DND-41 (cell line): ENCODE results near the gene KRT7.

ENCODE experiments used
- ATAC-seq: fragments of 200-7000 bp; cut with Tn5 transposase; 3 replicates; pipeline ENCODE4 v1.9.1; 2021; ENCODE audit warnings: low read depth; ENCODE audit not compliant: insufficient read depth
- DNase-seq: peaks from one replicate; pipeline ENCODE4 v3.0.0-alpha.2; 2020
- H2AFZ ChIP-seq: 2 replicates; pipeline ENCODE4 v1.6.0; 2012; ENCODE audit warnings: low read depth, low read length
- H3K27ac ChIP-seq: 2 replicates; pipeline ENCODE4 v1.5.1; 2012; ENCODE audit warnings: low read length, inconsistent platforms
- H3K27me3 ChIP-seq: fragments of 200-600 bp; sonication (generic); 2 replicates; pipeline ENCODE4 v1.6.0; 2012; ENCODE audit warnings: low read length, mild to moderate bottlenecking, inconsistent platforms; ENCODE audit not compliant: insufficient read depth, poor library complexity
- H3K36me3 ChIP-seq: 2 replicates; pipeline ENCODE4 v1.5.1; 2012; ENCODE audit warnings: low read length, inconsistent platforms; ENCODE audit not compliant: insufficient read depth
- H3K4me1 ChIP-seq: 2 replicates; pipeline ENCODE4 v1.5.1; 2012; ENCODE audit warnings: mild to moderate bottlenecking, low read length; ENCODE audit not compliant: insufficient read depth
- H3K4me2 ChIP-seq: 2 replicates; pipeline ENCODE4 v1.6.0; 2012; ENCODE audit warnings: mild to moderate bottlenecking, moderate library complexity, low read length, inconsistent platforms; ENCODE audit not compliant: insufficient read depth
- H3K4me3 ChIP-seq, 2 experiments: fragments of 200-600 bp in 1 of 2; shearing (Covaris generic) in 1 of 2; 2 replicates each; pipeline ENCODE4 v1.5.1; 2012 to 2016; ENCODE audit warnings: inconsistent platforms in 2 of 2, low read length in 2 of 2, mild to moderate bottlenecking in 2 of 2, low read depth in 1 of 2, moderate library complexity in 1 of 2
- H3K79me2 ChIP-seq: 2 replicates; pipeline ENCODE4 v1.6.0; 2012; ENCODE audit warnings: low read length, inconsistent platforms; ENCODE audit not compliant: insufficient read depth
- H3K9ac ChIP-seq: 2 replicates; pipeline ENCODE4 v1.6.0; 2012; ENCODE audit warnings: low read depth, mild to moderate bottlenecking, inconsistent platforms, low read length, moderate library complexity
- H3K9me3 ChIP-seq: 2 replicates; pipeline ENCODE4 v1.5.1; 2012; ENCODE audit warnings: low read length, moderate library complexity, mild to moderate bottlenecking, inconsistent platforms; ENCODE audit not compliant: insufficient read depth, severe bottlenecking
- H4K20me1 ChIP-seq: 2 replicates; pipeline ENCODE4 v1.6.0; 2012; ENCODE audit warnings: low read length; ENCODE audit not compliant: insufficient read depth
- EZH2 ChIP-seq: IDR thresholded peaks from 3 replicates; pipeline ENCODE4 v1.6.1; 2012; ENCODE audit warnings: borderline replicate concordance, low read depth, mild to moderate bottlenecking, moderate library complexity, low read length, inconsistent platforms; ENCODE audit not compliant: severe bottlenecking
- TF ChIP-seq, protein P1 (sequence below): IDR thresholded peaks from 2 replicates; pipeline ENCODE4 v1.5.1; 2012; ENCODE audit warnings: borderline replicate concordance, low read length, moderate library complexity, mild to moderate bottlenecking; ENCODE audit not compliant: poor library complexity, severe bottlenecking; ENCODE audit errors: extremely low read depth

The KRT7 gene

DNA sequence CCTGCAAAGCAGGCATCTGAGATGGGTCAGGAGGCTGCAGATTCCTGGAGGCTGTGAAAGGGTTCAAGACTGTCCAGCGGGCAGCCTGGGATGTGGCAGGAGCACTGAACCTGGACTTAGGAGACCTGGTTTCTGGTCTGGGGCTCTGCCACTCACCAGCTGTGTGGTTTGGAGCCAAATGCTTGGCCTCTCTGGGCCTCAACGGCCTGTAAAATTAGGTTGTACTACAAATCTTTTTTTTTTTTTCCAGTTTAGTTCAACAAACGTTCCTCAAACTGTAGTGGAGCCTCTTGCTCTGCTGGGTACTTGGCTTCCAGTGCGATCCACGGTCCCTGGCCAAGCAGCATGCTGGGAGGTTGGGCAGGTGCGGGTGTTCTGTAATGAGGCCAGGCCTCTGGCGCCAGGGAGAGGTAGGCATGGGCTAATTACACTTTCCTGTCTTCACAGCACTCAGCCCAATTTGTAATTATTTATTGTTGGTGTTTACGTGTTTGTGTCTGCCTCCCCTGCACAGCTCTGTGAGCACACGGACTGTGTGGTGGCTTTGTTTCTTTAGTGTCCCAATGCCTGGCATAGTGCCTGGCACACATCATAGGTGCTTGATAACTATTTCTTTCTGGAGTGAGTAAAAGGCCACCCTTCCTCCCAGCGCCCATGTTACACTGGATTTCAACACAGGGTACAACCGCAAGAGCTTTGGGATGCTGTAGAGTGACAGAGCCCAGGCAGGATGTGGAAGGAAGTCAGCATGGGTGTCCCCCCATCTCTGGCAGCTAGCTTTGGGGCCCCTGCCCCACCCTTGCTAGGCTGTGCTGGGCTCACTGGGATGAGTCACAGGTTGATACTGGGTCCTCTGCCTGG, 35.4 kb upstream of the KRT7 start:
- Histone ChIP-seq H4K20me1 (peaks cover 3% of the 10 kb centered on the region; the same call in 1 of the 2 replicates), H3K9ac (no peak overlapping the region), H3K27me3 (peaks cover 3% of the 10 kb centered on the region), H2AFZ (no peak overlapping the region), H3K4me3 (no peak overlapping the region), H3K4me1 (no peaks in the 10 kb centered on the region), H3K27ac (no peak overlapping the region), H3K36me3 (no peaks in the 10 kb centered on the region), H3K79me2 (no peaks in the 10 kb centered on the region), H3K9me3 (no peaks in the 10 kb centered on the region), H3K4me2 (no peak overlapping the region)
- no peak for DNase-seq
- TF ChIP-seq, protein P1, sequence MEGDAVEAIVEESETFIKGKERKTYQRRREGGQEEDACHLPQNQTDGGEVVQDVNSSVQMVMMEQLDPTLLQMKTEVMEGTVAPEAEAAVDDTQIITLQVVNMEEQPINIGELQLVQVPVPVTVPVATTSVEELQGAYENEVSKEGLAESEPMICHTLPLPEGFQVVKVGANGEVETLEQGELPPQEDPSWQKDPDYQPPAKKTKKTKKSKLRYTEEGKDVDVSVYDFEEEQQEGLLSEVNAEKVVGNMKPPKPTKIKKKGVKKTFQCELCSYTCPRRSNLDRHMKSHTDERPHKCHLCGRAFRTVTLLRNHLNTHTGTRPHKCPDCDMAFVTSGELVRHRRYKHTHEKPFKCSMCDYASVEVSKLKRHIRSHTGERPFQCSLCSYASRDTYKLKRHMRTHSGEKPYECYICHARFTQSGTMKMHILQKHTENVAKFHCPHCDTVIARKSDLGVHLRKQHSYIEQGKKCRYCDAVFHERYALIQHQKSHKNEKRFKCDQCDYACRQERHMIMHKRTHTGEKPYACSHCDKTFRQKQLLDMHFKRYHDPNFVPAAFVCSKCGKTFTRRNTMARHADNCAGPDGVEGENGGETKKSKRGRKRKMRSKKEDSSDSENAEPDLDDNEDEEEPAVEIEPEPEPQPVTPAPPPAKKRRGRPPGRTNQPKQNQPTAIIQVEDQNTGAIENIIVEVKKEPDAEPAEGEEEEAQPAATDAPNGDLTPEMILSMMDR: no peak
- TF ChIP-seq EZH2: no peak
- no peak for ATAC-seq

DNA sequence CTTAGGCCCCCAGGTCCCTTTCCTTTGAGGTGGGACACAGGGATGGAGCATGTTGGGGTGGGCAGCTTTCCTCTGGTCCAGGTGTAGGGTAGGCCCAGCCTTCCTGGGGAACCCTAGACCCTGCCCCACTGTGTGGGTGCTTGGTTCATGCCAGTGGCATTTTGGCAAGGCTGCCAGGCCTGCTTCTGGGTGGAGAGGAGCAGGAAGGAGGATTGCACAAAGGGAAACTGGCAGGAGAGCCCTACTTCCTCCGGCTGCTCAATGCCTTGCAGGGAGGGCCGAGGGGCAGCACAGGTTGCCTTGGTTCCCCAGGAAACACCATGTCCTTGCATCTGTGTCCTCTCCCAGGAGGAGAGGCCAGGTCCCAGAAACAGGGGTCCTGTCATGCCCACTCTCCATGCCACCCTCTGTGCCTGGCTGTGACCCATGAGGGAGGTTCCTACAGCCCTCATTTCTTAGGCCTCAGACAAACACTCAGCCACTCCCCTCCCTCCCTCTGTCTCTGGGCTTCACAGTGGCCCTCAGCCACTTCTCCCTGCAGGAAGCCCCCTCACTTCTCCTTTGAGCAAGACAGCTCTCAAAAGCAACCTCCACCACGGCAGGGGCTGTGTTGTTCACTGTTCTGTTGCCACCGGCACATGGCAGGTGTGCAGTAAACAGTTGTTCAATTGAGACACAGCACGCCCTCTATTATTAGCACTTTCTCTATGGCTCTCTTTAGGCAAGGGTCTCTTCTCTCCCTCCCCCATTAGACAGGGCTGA, 34.4 kb upstream of the KRT7 start:
- TF ChIP-seq, protein P1: no peak
- no peak for TF ChIP-seq EZH2
- H3K79me2 ChIP-seq: no peaks in the 10 kb centered on the region
- no peak overlapping the region for H3K27ac ChIP-seq
- no peak for DNase-seq
- no peak for ATAC-seq
- H3K27me3 ChIP-seq: peaks cover 3% of the 10 kb centered on the region
- no peaks in the 10 kb centered on the region for H3K4me1 ChIP-seq
- H2AFZ ChIP-seq: no peak overlapping the region
- H3K4me3 ChIP-seq: no peak overlapping the region
- no peak overlapping the region for H3K4me2 ChIP-seq
- no peaks in the 10 kb centered on the region for H3K9me3 ChIP-seq
- no peak overlapping the region for H3K9ac ChIP-seq
- no peaks in the 10 kb centered on the region for H4K20me1 ChIP-seq
- no peaks in the 10 kb centered on the region for H3K36me3 ChIP-seq

DNA sequence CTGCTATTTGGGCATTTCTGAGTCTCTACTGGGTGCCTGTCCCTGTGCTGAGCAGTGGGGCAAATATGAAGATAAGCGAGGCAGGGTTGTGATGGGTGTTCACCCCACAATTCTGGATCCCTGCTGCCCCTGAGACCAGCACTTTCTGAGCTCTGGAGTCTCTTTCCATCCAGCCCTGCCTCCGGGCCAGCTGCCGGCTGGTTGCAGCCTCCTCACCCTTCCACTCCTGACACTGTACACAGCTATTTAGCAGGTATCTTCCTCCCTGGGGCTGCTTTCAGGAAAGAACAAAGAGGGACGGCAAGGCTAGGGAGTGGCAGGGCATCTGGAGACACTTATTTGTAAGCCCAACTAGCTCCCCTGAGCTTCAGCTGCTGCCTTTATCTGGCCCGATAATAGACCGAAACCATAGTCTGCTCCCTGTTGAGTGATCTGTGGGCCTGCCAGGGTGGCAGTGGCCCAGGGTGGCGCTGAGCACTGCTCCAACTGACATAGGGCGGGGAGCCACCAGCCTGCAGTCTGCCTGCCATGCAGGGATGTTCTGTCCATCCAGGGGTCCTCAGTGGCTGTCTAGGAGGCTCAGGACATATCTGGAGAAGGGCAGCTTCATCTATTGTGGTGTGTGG, 33.6 kb upstream of the KRT7 start:
- no peak overlapping the region for H2AFZ ChIP-seq
- H3K4me2 ChIP-seq: no peak overlapping the region
- no peaks in the 10 kb centered on the region for H3K9me3 ChIP-seq
- H3K36me3 ChIP-seq: no peaks in the 10 kb centered on the region
- H3K9ac ChIP-seq: no peak overlapping the region
- H3K4me3 ChIP-seq: no peak overlapping the region
- no peaks in the 10 kb centered on the region for H3K79me2 ChIP-seq
- H3K27ac ChIP-seq: no peak overlapping the region
- no peaks in the 10 kb centered on the region for H3K4me1 ChIP-seq
- TF ChIP-seq, protein P1: no peak
- no peak for TF ChIP-seq EZH2
- H3K27me3 ChIP-seq: peaks cover 3% of the 10 kb centered on the region
- ATAC-seq (no peak), DNase-seq (no peak)
- H4K20me1 ChIP-seq: no peaks in the 10 kb centered on the region
